OCI-LY3 (cell line): ENCODE results near the gene TJP1.

Source experiments
- CTCF ChIP-seq: fragments of 200-600, 300-600 bp; sonication (generic); IDR thresholded peaks from 2 replicates; pipeline ENCODE4 v1.5.1; 2014; ENCODE audit warnings: antibody characterized with exemption, low read length, low read depth
- EZH2phosphoT487 ChIP-seq: fragments of 200-600 bp; shearing (Covaris generic); IDR thresholded peaks from 2 replicates; pipeline ENCODE4 v1.6.1; 2018; ENCODE audit warnings: antibody characterized with exemption, mixed run types, low read depth

DNA sequence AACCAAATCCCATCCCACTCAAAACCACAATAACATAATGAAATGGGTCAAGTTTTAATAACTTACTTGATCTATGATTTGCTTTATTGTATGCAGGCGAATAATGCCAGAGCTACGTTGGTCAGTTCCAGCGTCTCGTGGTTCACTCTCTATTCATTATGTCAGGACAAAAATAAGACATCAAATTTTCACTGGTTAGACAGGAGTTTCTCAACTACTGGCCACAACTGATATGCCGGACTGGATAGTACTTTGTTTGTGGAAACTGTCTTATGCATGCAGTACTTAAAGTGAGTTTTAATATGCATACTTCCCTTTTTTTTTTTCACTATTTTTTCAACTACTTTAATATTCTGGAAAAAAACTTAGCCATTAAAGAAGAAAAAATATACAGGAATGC is 94.4 kb downstream of the TJP1 start:
- no peak for TF ChIP-seq CTCF
- TF ChIP-seq EZH2phosphoT487 = no peak
